Measurements from ENCODE around the gene LPP. TPM values are rescaled to one million over a fixed set of nuclear protein-coding genes. Genes with fewer than 3 reads are reported as not detected.

Gene LPP
- total RNA-seq, 1 experiment from 2014 or later: 54.0 TPM

DNA sequence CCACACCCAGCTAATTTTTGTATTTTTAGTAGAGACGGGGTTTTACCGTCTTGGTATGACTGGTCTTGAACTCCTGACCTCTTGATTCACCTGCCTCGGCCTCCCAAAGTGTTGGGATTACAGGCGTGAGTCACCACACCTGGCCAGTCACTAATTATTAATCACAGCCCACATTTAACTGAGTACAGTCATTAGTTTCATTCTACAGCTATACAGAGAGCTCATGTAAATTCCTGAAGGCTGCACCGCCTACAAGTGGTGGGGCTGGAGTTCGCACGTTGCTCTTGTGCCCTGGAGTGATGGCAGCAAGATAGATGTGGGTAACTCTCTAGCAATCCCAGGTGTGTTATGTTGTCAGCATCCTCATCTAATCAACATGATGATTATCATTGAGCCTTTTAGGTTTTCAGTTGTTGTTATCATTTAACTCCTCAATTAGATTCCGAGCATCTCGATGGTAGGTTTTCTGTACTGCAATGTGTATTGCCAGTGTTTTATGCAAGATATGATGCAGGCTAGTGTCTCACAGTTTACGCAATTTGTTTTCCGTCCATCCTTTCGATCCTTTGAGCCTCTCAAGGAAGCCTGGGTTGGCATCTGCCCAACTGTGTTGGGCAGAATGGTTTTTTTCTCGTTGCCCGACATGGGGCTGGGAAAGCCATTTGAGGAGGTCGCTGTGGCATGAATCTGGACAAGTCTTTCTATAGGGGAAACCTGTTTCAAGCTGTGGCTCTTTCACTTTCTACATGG, 216.3 kb downstream of the LPP start (continued):
- TF ChIP-seq, protein P1, sequence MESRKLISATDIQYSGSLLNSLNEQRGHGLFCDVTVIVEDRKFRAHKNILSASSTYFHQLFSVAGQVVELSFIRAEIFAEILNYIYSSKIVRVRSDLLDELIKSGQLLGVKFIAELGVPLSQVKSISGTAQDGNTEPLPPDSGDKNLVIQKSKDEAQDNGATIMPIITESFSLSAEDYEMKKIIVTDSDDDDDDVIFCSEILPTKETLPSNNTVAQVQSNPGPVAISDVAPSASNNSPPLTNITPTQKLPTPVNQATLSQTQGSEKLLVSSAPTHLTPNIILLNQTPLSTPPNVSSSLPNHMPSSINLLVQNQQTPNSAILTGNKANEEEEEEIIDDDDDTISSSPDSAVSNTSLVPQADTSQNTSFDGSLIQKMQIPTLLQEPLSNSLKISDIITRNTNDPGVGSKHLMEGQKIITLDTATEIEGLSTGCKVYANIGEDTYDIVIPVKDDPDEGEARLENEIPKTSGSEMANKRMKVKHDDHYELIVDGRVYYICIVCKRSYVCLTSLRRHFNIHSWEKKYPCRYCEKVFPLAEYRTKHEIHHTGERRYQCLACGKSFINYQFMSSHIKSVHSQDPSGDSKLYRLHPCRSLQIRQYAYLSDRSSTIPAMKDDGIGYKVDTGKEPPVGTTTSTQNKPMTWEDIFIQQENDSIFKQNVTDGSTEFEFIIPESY (IDR thresholded peaks at IDR 0.05; ENCODE audit: extremely low read depth, insufficient replicate concordance, low read length): no peak

DNA sequence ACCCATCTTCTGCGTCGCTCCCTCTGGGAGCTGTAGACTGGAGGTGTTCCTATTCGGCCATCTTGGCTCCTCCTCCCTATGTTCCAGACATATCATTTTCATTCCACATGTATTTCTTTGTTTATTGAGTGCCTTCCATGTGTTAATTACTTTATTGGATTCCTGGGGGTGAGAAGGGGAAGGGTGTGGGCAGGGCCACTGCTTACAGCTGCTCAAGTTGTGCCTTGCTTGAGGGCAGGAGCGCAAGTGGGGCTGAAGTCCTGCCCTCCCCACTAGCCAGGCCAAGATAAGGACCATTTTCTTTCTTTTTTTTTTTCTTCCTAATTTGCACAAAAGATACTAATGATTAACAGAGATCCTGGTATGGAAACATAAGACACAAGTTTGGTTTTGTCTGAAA, 224.8 kb downstream of the LPP start:
- Histone ChIP-seq H3K79me2 (ENCODE audit: insufficient read depth, low read length) (no peaks in the 10 kb centered on the region), H3K9me2 (ENCODE audit: insufficient read depth) (no peaks in the 10 kb centered on the region), H3K27ac (ENCODE audit: low read depth, low read length) (no peak overlapping the region), H3K4me1 (ENCODE audit: control insufficient read depth in 1 of 2, insufficient read depth in 2 of 2, low read length in 2 of 2) (no peaks in the 10 kb centered on the region), H4K20me1 (ENCODE audit: insufficient read depth) (no peaks in the 10 kb centered on the region), H3K36me3 (ENCODE audit: control insufficient read depth in 1 of 2, insufficient read depth in 2 of 2, low read length in 2 of 2) (no peaks in the 10 kb centered on the region), H3K9me3 (ENCODE audit: control insufficient read depth in 1 of 2, insufficient read depth in 1 of 2, low read depth in 1 of 2, low read length in 2 of 2) (no peaks in the 10 kb centered on the region), H2AFZ (ENCODE audit: low read depth, low read length, poor library complexity, severe bottlenecking) (no peak overlapping the region), H3K27me3 (ENCODE audit: insufficient read depth, low read length) (no peaks in the 10 kb centered on the region), H3K4me3 (replicated peaks in 1 of 2; ENCODE audit: low read depth in 1 of 2, low read length in 2 of 2) (no peak overlapping the region), H3K9ac (ENCODE audit: low read length) (no peak overlapping the region), H3K4me2 (ENCODE audit: low read length) (no peak overlapping the region)
- POLR2A ChIA-PET: no interaction called here
- CTCF ChIA-PET: no interaction called here
- TF ChIP-seq, protein P2, sequence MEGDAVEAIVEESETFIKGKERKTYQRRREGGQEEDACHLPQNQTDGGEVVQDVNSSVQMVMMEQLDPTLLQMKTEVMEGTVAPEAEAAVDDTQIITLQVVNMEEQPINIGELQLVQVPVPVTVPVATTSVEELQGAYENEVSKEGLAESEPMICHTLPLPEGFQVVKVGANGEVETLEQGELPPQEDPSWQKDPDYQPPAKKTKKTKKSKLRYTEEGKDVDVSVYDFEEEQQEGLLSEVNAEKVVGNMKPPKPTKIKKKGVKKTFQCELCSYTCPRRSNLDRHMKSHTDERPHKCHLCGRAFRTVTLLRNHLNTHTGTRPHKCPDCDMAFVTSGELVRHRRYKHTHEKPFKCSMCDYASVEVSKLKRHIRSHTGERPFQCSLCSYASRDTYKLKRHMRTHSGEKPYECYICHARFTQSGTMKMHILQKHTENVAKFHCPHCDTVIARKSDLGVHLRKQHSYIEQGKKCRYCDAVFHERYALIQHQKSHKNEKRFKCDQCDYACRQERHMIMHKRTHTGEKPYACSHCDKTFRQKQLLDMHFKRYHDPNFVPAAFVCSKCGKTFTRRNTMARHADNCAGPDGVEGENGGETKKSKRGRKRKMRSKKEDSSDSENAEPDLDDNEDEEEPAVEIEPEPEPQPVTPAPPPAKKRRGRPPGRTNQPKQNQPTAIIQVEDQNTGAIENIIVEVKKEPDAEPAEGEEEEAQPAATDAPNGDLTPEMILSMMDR (IDR thresholded peaks at IDR 0.05 in 2 of 3, conservative IDR thresholded peaks at IDR 0.05 in 1 of 3; ENCODE audit: borderline replicate concordance in 1 of 3, insufficient read depth in 1 of 3, low read depth in 2 of 3, low read length in 2 of 3): no peak
- TF ChIP-seq CEBPB (IDR thresholded peaks at IDR 0.05; ENCODE audit: low read depth) (no peak), EZH2 (IDR thresholded peaks at IDR 0.05) (no peak), ELF1 (IDR thresholded peaks at IDR 0.05; ENCODE audit: borderline replicate concordance, low read depth) (no peak), CBX3 (IDR thresholded peaks at IDR 0.05; ENCODE audit: low read depth) (no peak), SP1 (IDR thresholded peaks at IDR 0.05; ENCODE audit: low read depth) (no peak), JUND (IDR thresholded peaks at IDR 0.05) (no peak), EZH2phosphoT487 (IDR thresholded peaks at IDR 0.05; ENCODE audit: borderline replicate concordance) (no peak), TCF7L2 (IDR thresholded peaks at IDR 0.05; ENCODE audit: borderline replicate concordance, extremely low read depth, insufficient read depth, insufficient read length) (no peak), ZNF274 (IDR thresholded peaks at IDR 0.05; ENCODE audit: low read depth, low read length) (no peak), RAD21 (IDR thresholded peaks at IDR 0.05; ENCODE audit: low read depth) (no peak), SRF (IDR thresholded peaks at IDR 0.05; ENCODE audit: low read depth) (no peak), FOSL1 (IDR thresholded peaks at IDR 0.05; ENCODE audit: low read depth) (no peak), YY1 (IDR thresholded peaks at IDR 0.05; ENCODE audit: extremely low read depth, insufficient replicate concordance, low read depth, low read length) (no peak), POLR2A (IDR thresholded peaks at IDR 0.05; ENCODE audit: borderline replicate concordance, extremely low read depth, insufficient read depth, insufficient read length) (no peak), EGR1 (IDR thresholded peaks at IDR 0.05; ENCODE audit: low read depth) (no peak), SIN3A (IDR thresholded peaks at IDR 0.05; ENCODE audit: low read depth) (no peak)
- TF ChIP-seq, protein P3, sequence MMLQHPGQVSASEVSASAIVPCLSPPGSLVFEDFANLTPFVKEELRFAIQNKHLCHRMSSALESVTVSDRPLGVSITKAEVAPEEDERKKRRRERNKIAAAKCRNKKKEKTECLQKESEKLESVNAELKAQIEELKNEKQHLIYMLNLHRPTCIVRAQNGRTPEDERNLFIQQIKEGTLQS (IDR thresholded peaks at IDR 0.05): no peak
- TF ChIP-seq, protein P1 (IDR thresholded peaks at IDR 0.05; ENCODE audit: extremely low read depth, insufficient replicate concordance, low read length): no peak
- no TSS peak for BruUV-seq (replicated peaks)
- RAD21 ChIA-PET (ENCODE audit: low non-redundant PET in 1 of 2, low total read pairs in 2 of 2, uncharacterized antibody in 2 of 2, unreplicated experiment in 2 of 2): no interaction called here
- no peak for DNase-seq (ENCODE audit: low read depth, low spot score)
- ATAC-seq: no peak
- intact Hi-C loops (cut with micrococcal nuclease): no loop called here
